Tongue (tissue), 2 donors: ENCODE measurements around the gene PRKN. TPM values are rescaled to one million over a fixed set of nuclear protein-coding genes. Genes with fewer than 3 reads are reported as not detected.

Source experiments
- DNase-seq: peaks from one replicate; pipeline ENCODE4 v3.0.0-alpha.2; 2015
- total RNA-seq: library from RNA; depleted of rRNA; stranded (reverse); fragments of >200 nt; gene quantifications from one replicate; pipeline ENCODE4 v1.2.3, GENCODE V29; 2014

PRKN gene
- total RNA-seq, 1 donor from 2014 or later: 7.0 TPM

- DNase-seq: no peak
Measured at GRCh38 chr6:161590961-161591627, 1136.5 kb downstream of the PRKN start.

- no peak for DNase-seq
Measured at GRCh38 chr6:161586887-161587286, 1140.7 kb downstream of the PRKN start.

GRCh38 chr6:161584621-161585340 is 1142.8 kb downstream of the PRKN start:
- no peak for DNase-seq

GRCh38 chr6:161584051-161584450 is 1143.5 kb downstream of the PRKN start:
- no peak for DNase-seq

GRCh38 chr6:161583584-161583983 is 1144.0 kb downstream of the PRKN start:
- DNase-seq: no peak

- no peak for DNase-seq
Measured at GRCh38 chr6:161578478-161578877, 1149.1 kb downstream of the PRKN start.

GRCh38 chr6:161575523-161576254 is 1151.9 kb downstream of the PRKN start:
- DNase-seq: peak; percentile 12

GRCh38 chr6:161568885-161569456 is 1158.6 kb downstream of the PRKN start:
- DNase-seq: no peak

- DNase-seq: no peak
Measured at GRCh38 chr6:161564952-161565351, 1162.6 kb downstream of the PRKN start.

- no peak for DNase-seq
Measured at GRCh38 chr6:161561908-161562307, 1165.7 kb downstream of the PRKN start.

- no peak for DNase-seq
Measured at GRCh38 chr6:161557333-161558107, 1170.0 kb downstream of the PRKN start.

GRCh38 chr6:161554883-161555282 is 1172.7 kb downstream of the PRKN start:
- no peak for DNase-seq

GRCh38 chr6:161549977-161550655 is 1177.5 kb downstream of the PRKN start:
- peak; percentile 4 for DNase-seq

- DNase-seq: no peak
Measured at GRCh38 chr6:161548713-161549296, 1178.8 kb downstream of the PRKN start.

GRCh38 chr6:161547617-161548016 is 1179.9 kb downstream of the PRKN start:
- DNase-seq: no peak

- no peak for DNase-seq
Measured at GRCh38 chr6:161546632-161547031, 1180.9 kb downstream of the PRKN start.

- DNase-seq: no peak
Measured at GRCh38 chr6:161545741-161546140, 1181.8 kb downstream of the PRKN start.

GRCh38 chr6:161544801-161545480 is 1182.6 kb downstream of the PRKN start:
- peak; percentile 8 for DNase-seq

- DNase-seq: no peak
Measured at GRCh38 chr6:161543684-161544309, 1183.8 kb downstream of the PRKN start.
